Astrocyte (in vitro differentiated cells and primary cell): ENCODE results near the gene C19orf53. TPM values are rescaled to one million over a fixed set of nuclear protein-coding genes. Genes with fewer than 3 reads are reported as not detected.

Experiments used
- DNase-seq: peaks from one replicate; pipeline ENCODE4 v3.0.0-alpha.2; 2010; ENCODE audit warnings: low read depth
- FAIRE-seq: peaks from 2 replicates; lab custom pipeline; 2011; peaks lifted over from hg19 to GRCh38; lab: Jason Lieb, UNC
- H2AFZ ChIP-seq: 2 replicates; pipeline ENCODE4 v1.6.0; 2012; ENCODE audit warnings: low read depth, low read length, inconsistent platforms
- H3K27ac ChIP-seq: 2 replicates; pipeline ENCODE4 v1.5.1; 2011; ENCODE audit warnings: low read depth, low read length, inconsistent platforms
- H3K27me3 ChIP-seq: 2 replicates; pipeline ENCODE4 v1.6.0; 2011; ENCODE audit warnings: low read length, inconsistent platforms; ENCODE audit not compliant: insufficient read depth
- H3K36me3 ChIP-seq: 2 replicates; pipeline ENCODE4 v1.5.1; 2011; ENCODE audit warnings: low read length, inconsistent platforms; ENCODE audit not compliant: insufficient read depth
- H3K4me1 ChIP-seq: 2 replicates; pipeline ENCODE4 v1.5.1; 2011; ENCODE audit warnings: low read length, inconsistent platforms; ENCODE audit not compliant: insufficient read depth
- H3K4me2 ChIP-seq: 2 replicates; pipeline ENCODE4 v1.6.0; 2012; ENCODE audit warnings: low read length, inconsistent platforms
- H3K4me3 ChIP-seq: 2 replicates; pipeline ENCODE4 v1.5.1; 2011; ENCODE audit warnings: low read depth, mild to moderate bottlenecking, low read length, inconsistent platforms; ENCODE audit not compliant: insufficient read depth
- H3K79me2 ChIP-seq: 2 replicates; pipeline ENCODE4 v1.6.0; 2012; ENCODE audit warnings: mild to moderate bottlenecking, low read length, inconsistent platforms; ENCODE audit not compliant: insufficient read depth
- H3K9ac ChIP-seq: 2 replicates; pipeline ENCODE4 v1.6.0; 2012; ENCODE audit warnings: mild to moderate bottlenecking, low read length, inconsistent platforms
- H3K9me3 ChIP-seq: 2 replicates; pipeline ENCODE4 v1.5.1; 2012; ENCODE audit warnings: low read depth, mild to moderate bottlenecking, low read length, inconsistent platforms; ENCODE audit not compliant: insufficient read depth
- H4K20me1 ChIP-seq: 2 replicates; pipeline ENCODE4 v1.6.0; 2012; ENCODE audit warnings: low read length, inconsistent platforms; ENCODE audit not compliant: insufficient read depth
- H3K27ac Mint-ChIP-seq: one replicate; pipeline ENCODE4 v1.8.0; 2021; ENCODE audit warnings: mild to moderate bottlenecking, mixed read lengths; ENCODE audit not compliant: unreplicated experiment
- H3K27me3 Mint-ChIP-seq: one replicate; pipeline ENCODE4 v1.8.0; 2021; ENCODE audit warnings: low read depth, mixed read lengths; ENCODE audit not compliant: unreplicated experiment
- H3K36me3 Mint-ChIP-seq: one replicate; pipeline ENCODE4 v1.8.0; 2021; ENCODE audit warnings: low read depth, mixed read lengths; ENCODE audit not compliant: unreplicated experiment
- H3K4me1 Mint-ChIP-seq: one replicate; pipeline ENCODE4 v1.8.0; 2021; ENCODE audit warnings: low read depth, mixed read lengths; ENCODE audit not compliant: unreplicated experiment
- H3K4me3 Mint-ChIP-seq: one replicate; pipeline ENCODE4 v1.8.0; 2021; ENCODE audit warnings: mild to moderate bottlenecking, moderate library complexity, mixed read lengths; ENCODE audit not compliant: unreplicated experiment
- H3K9me3 Mint-ChIP-seq: one replicate; pipeline ENCODE4 v1.8.0; 2021; ENCODE audit warnings: mild to moderate bottlenecking, mixed read lengths; ENCODE audit not compliant: unreplicated experiment
- CTCF ChIP-seq: IDR thresholded peaks from 2 replicates; pipeline ENCODE4 v1.5.1; 2011; ENCODE audit warnings: low read depth, mild to moderate bottlenecking, inconsistent platforms, low read length, moderate library complexity; ENCODE audit not compliant: insufficient read depth
- EZH2 ChIP-seq: IDR thresholded peaks from 2 replicates; pipeline ENCODE4 v1.6.1; 2012; ENCODE audit warnings: mild to moderate bottlenecking, low read length, inconsistent platforms; ENCODE audit not compliant: insufficient read depth
- total RNA-seq: library from RNA; stranded (reverse); gene quantifications from 2 replicates; pipeline ENCODE4 v1.2.1, GENCODE V29; 2021

C19orf53 gene
- total RNA-seq, 1 donor from 2014 or later, result 138 TPM

GRCh38 chr19:13807421-13808021, 33.3 kb downstream of the C19orf53 start:
- H3K27me3 ChIP-seq, result no peaks in the 10 kb centered on the region
- no peak for FAIRE-seq
- H3K4me3 ChIP-seq, result no peak overlapping the region
- H3K9me3 Mint-ChIP-seq, result peaks cover 3% of the 10 kb centered on the region
- H2AFZ ChIP-seq, result no peak overlapping the region
- H3K36me3 Mint-ChIP-seq, result peaks cover 9% of the 10 kb centered on the region
- no peaks in the 10 kb centered on the region for H3K27me3 Mint-ChIP-seq
- no peak overlapping the region for H3K27ac Mint-ChIP-seq
- no peak overlapping the region for H3K9ac ChIP-seq
- no peak overlapping the region for H3K4me3 Mint-ChIP-seq
- H3K4me1 ChIP-seq, result no peaks in the 10 kb centered on the region
- H3K4me1 Mint-ChIP-seq, result no peaks in the 10 kb centered on the region
- no peaks in the 10 kb centered on the region for H3K9me3 ChIP-seq
- H3K79me2 ChIP-seq, result no peaks in the 10 kb centered on the region
- no peak overlapping the region for H3K4me2 ChIP-seq
- peaks cover 26% of the 10 kb centered on the region for H4K20me1 ChIP-seq
- H3K36me3 ChIP-seq, result peaks cover 6% of the 10 kb centered on the region
- no peak for DNase-seq
- TF ChIP-seq CTCF, result no peak
- TF ChIP-seq EZH2, result no peak
- H3K27ac ChIP-seq, result no peak overlapping the region

GRCh38 chr19:13808856-13809255, 34.6 kb downstream of the C19orf53 start:
- Histone ChIP-seq H2AFZ (no peak overlapping the region), H4K20me1 (peaks cover 22% of the 10 kb centered on the region), H3K9ac (no peak overlapping the region), H3K27ac (no peak overlapping the region), H3K4me1 (no peaks in the 10 kb centered on the region), H3K79me2 (no peaks in the 10 kb centered on the region), H3K4me2 (no peak overlapping the region), H3K4me3 (no peak overlapping the region), H3K36me3 (peaks cover 6% of the 10 kb centered on the region), H3K9me3 (peaks cover 2% of the 10 kb centered on the region), H3K27me3 (no peaks in the 10 kb centered on the region)
- no peak for TF ChIP-seq CTCF
- no peak for TF ChIP-seq EZH2
- Mint-ChIP-seq H3K36me3 (peaks cover 15% of the 10 kb centered on the region), H3K4me3 (no peak overlapping the region), H3K27me3 (no peaks in the 10 kb centered on the region), H3K27ac (no peak overlapping the region), H3K9me3 (peaks cover 4% of the 10 kb centered on the region), H3K4me1 (no peaks in the 10 kb centered on the region)
- DNase-seq, result no peak
- no peak for FAIRE-seq

GRCh38 chr19:13812544-13812943, 38.3 kb downstream of the C19orf53 start:
- Mint-ChIP-seq H3K36me3 (peaks cover 13% of the 10 kb centered on the region), H3K4me1 (no peaks in the 10 kb centered on the region), H3K4me3 (no peak overlapping the region), H3K27ac (no peak overlapping the region), H3K27me3 (no peaks in the 10 kb centered on the region), H3K9me3 (peaks cover 1% of the 10 kb centered on the region)
- Histone ChIP-seq H3K4me2 (no peak overlapping the region), H3K79me2 (no peaks in the 10 kb centered on the region), H3K9me3 (peaks cover 2% of the 10 kb centered on the region), H3K27me3 (no peaks in the 10 kb centered on the region), H3K9ac (no peak overlapping the region), H3K27ac (no peak overlapping the region), H4K20me1 (peaks cover 5% of the 10 kb centered on the region), H3K4me3 (no peak overlapping the region), H2AFZ (no peak overlapping the region), H3K4me1 (no peaks in the 10 kb centered on the region), H3K36me3 (peaks cover 5% of the 10 kb centered on the region)
- no peak for DNase-seq
- TF ChIP-seq EZH2 (no peak), CTCF (no peak)
- FAIRE-seq, result no peak
